DOHH2 (cell line): ENCODE measurements around the gene ARL4A.

Experiments used
- CTCF ChIP-seq: fragments of 200-600 bp; sonication (generic); IDR thresholded peaks from one replicate; pipeline ENCODE4 v1.5.1; 2014; ENCODE audit warnings: antibody characterized with exemption, mild to moderate bottlenecking, low read depth, low read length; ENCODE audit not compliant: poor library complexity, severe bottlenecking
- EZH2phosphoT487 ChIP-seq: fragments of 200-600 bp; sonication (generic); IDR thresholded peaks from 2 replicates; pipeline ENCODE4 v1.6.1; 2017; ENCODE audit warnings: borderline replicate concordance, mild to moderate bottlenecking, antibody characterized with exemption, low read length, moderate library complexity, mixed read lengths

DNA sequence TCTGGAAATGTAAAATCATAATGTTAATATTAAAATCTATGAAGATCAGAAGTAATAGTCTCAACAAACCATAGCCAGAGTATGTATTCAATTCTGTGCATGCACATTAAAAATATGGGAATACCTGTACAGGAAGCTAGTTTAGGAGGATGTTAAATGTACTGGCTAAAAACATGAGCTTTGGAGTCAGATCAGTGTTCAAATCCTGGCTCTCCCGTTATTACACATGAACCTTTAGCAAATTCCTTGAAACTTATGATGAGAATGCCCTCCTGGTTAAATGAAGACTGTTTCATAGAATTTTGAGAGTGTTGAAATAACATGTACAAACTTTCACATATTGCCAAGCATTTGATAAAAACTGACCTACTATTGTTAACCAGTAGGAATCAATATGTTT lies 4.6 kb downstream of the ARL4A start:
- TF ChIP-seq CTCF (no peak), EZH2phosphoT487 (no peak)
